CD8-positive, alpha-beta memory T cell (primary cell): ENCODE results near the gene SCAF1. TPM values are rescaled to one million over a fixed set of nuclear protein-coding genes. Genes with fewer than 3 reads are reported as not detected.
"Not testable (repeated sequence)": the region's sequence is repeated elsewhere in the genome, so short reads cannot be mapped to it uniquely, and the experiment has no call there.

Experiments used
- CTCF ChIA-PET: fragments of 350-600 bp; sonication (Branson Sonifier 250); formaldehyde crosslinking; loops from one replicate; lab custom pipeline; 2021; ENCODE audit warnings: antibody characterized with exemption; lab: Charles Lee
- POLR2A ChIA-PET: fragments of 350-600 bp; sonication (Branson Sonifier 250); formaldehyde crosslinking; loops from one replicate; lab custom pipeline; 2021; ENCODE audit warnings: antibody characterized with exemption; lab: Charles Lee
- DNase-seq, 5 donors: peaks; one replicate each; pipeline versions ENCODE4 v3.0.0 to v3.0.0-alpha.2; 2020 to 2022; ENCODE audit warnings: mixed read lengths in 1 of 5
- H3K27ac ChIP-seq: one replicate; pipeline ENCODE4 v1.7.0; 2013; ENCODE audit warnings: low read depth, mild to moderate bottlenecking, low read length, moderate library complexity
- H3K27me3 ChIP-seq: 2 replicates; pipeline ENCODE4 v1.7.0; 2013; ENCODE audit warnings: low read length, mild to moderate bottlenecking; ENCODE audit not compliant: insufficient read depth, poor library complexity, severe bottlenecking
- H3K36me3 ChIP-seq: 2 replicates; pipeline ENCODE4 v1.7.0; 2013; ENCODE audit warnings: mild to moderate bottlenecking, low read length, moderate library complexity; ENCODE audit not compliant: insufficient read depth
- H3K4me1 ChIP-seq: 2 replicates; pipeline ENCODE4 v1.7.0; 2013; ENCODE audit warnings: mild to moderate bottlenecking, low read length, moderate library complexity; ENCODE audit not compliant: insufficient read depth
- H3K4me3 ChIP-seq: 2 replicates; pipeline ENCODE4 v1.7.0; 2013; ENCODE audit warnings: mild to moderate bottlenecking, low read length
- H3K9me3 ChIP-seq: 2 replicates; pipeline ENCODE4 v1.7.0; 2013; ENCODE audit warnings: mild to moderate bottlenecking, low read length
- H3K27ac Mint-ChIP-seq, 8 donors: one replicate each; pipeline ENCODE4 v1.8.0; 2020 to 2021; ENCODE audit warnings: mixed read lengths in 8 of 8, mild to moderate bottlenecking in 6 of 8, inconsistent platforms in 3 of 8, moderate library complexity in 3 of 8
- H3K27me3 Mint-ChIP-seq, 2 donors: one replicate each; pipeline ENCODE4 v1.8.0; 2020 to 2021; ENCODE audit warnings: mixed read lengths in 2 of 2, mild to moderate bottlenecking in 1 of 2, moderate library complexity in 1 of 2
- H3K36me3 Mint-ChIP-seq, 3 donors: one replicate each; pipeline ENCODE4 v1.8.0; 2020 to 2021; ENCODE audit warnings: mixed read lengths in 3 of 3, inconsistent platforms in 1 of 3, mild to moderate bottlenecking in 1 of 3
- H3K4me1 Mint-ChIP-seq, 3 donors: one replicate each; pipeline ENCODE4 v1.8.0; 2020 to 2021; ENCODE audit warnings: mixed read lengths in 3 of 3, inconsistent platforms in 1 of 3, mild to moderate bottlenecking in 1 of 3
- H3K4me3 Mint-ChIP-seq, 7 donors: one replicate each; pipeline ENCODE4 v1.8.0; 2020 to 2021; ENCODE audit warnings: mixed read lengths in 7 of 7, mild to moderate bottlenecking in 6 of 7, moderate library complexity in 4 of 7, inconsistent platforms in 2 of 7
- H3K9me3 Mint-ChIP-seq, 5 donors: one replicate each; pipeline ENCODE4 v1.8.0; 2020 to 2022; ENCODE audit warnings: mixed read lengths in 5 of 5, mild to moderate bottlenecking in 3 of 5, moderate library complexity in 2 of 5, inconsistent platforms in 1 of 5
- polyA plus RNA-seq: library from polyadenylated mRNA; unstranded; fragments of 300-500 nt; fragmentation: Illumina TruSeq; gene quantifications from one replicate; pipeline ENCODE4 v1.2.3, GENCODE V29; 2021
- total RNA-seq, 2 experiments: library from RNA; stranded (reverse); gene quantifications; one replicate each; pipeline ENCODE4 v1.2.3, GENCODE V29; 2021

SCAF1 gene
- total and polyA plus RNA-seq, 3 experiments from 2014 or later: 3.2 to 79.7 (median 79.2) TPM

DNA sequence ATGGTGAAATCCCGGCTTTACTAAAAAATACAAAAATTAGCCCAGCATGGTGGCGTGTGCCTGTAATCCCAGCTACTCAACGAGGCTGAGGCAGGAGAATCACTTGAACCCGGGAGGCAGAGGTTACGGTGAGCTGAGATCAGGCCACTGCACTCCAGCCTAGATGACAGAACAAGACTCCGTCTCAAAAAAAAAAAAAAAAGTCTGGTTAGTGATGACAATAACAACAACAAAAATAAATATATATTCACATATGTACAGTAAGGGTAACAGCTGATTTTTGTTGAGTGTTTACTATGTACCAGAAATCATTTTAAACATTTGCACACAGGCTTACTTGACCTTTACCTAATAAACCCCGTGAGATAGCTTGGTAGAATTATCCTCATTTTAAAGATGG lies 25.1 kb upstream of the SCAF1 start:
- ChIA-PET CTCF (interaction anchor here (1.4 kb wide), 1 partner anchor 23 kb away, joined by 3 read pairs; the partner anchor contains the start of gene RRAS), POLR2A (interaction anchor here (0.7 kb wide), 1 partner anchor 89 kb away, joined by 5 read pairs; no protein-coding TSS in a partner anchor)
- H3K36me3 ChIP-seq: peaks cover 44% of the 10 kb centered on the region
- H3K4me3 ChIP-seq: no peak overlapping the region
- H3K9me3 ChIP-seq: no peaks in the 10 kb centered on the region
- Mint-ChIP-seq H3K9me3 (no peaks in the 10 kb centered on the region), H3K36me3 (peaks cover 7 to 75% (median 8%) of the 10 kb centered on the region in 3 donors), H3K27ac (peak overlapping the region in 1 of 8 donors; percentile 72), H3K4me3 (no peak overlapping the region), H3K27me3 (no peaks in the 10 kb centered on the region), H3K4me1 (peaks cover 12 to 19% (median 16%) of the 10 kb centered on the region in 3 donors)
- H3K4me1 ChIP-seq: no peaks in the 10 kb centered on the region
- DNase-seq: no peak
- no peak overlapping the region for H3K27ac ChIP-seq
- no peaks in the 10 kb centered on the region for H3K27me3 ChIP-seq

DNA sequence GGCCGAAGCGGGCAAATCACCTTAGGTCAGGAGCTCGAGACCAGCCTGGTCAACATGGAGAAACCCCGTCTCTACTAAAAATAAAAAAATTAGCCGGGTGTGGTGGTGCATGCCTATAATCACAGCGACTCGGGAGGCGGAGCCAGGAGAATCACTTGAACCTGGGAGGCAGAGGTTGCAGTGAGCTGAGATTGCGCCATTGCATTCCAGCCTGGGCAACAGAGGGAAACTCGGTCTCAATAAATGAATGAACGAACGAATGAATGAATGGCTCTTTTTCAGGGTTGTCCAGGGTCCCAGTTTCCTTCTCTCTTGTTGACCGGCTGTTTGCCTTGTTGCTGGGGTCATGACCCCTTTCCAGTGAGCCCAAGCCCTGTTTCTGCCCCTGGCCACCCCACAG lies 24.1 kb upstream of the SCAF1 start:
- H3K4me1 ChIP-seq, H3K4me3 Mint-ChIP-seq, H3K27ac Mint-ChIP-seq, H3K9me3 Mint-ChIP-seq, H3K9me3 ChIP-seq, H3K27me3 ChIP-seq, H3K4me3 ChIP-seq, DNase-seq, H3K27me3 Mint-ChIP-seq, POLR2A ChIA-PET, H3K27ac ChIP-seq: not testable (repeated sequence)
- CTCF ChIA-PET: interaction anchor here (1.2 kb wide), 1 partner anchor 15 kb away, joined by 3 read pairs; no protein-coding TSS in a partner anchor
- Mint-ChIP-seq H3K36me3 (peaks cover 7 to 76% (median 9%) of the 10 kb centered on the region in 3 donors), H3K4me1 (peaks cover 12 to 13% (median 13%) of the 10 kb centered on the region in 3 donors)
- H3K36me3 ChIP-seq: peaks cover 48% of the 10 kb centered on the region

- Mint-ChIP-seq H3K27ac (peak overlapping the region in 2 of 8 donors; percentile 26 to 68), H3K4me3 (no peak overlapping the region), H3K36me3 (peaks cover 0 to 62% (median 7%) of the 10 kb centered on the region in 3 donors), H3K9me3 (no peaks in the 10 kb centered on the region), H3K4me1 (no peaks in the 10 kb centered on the region), H3K27me3 (no peaks in the 10 kb centered on the region)
- no peaks in the 10 kb centered on the region for H3K9me3 ChIP-seq
- H3K4me3 ChIP-seq: no peak overlapping the region
- DNase-seq: no peak
- no peaks in the 10 kb centered on the region for H3K4me1 ChIP-seq
- H3K36me3 ChIP-seq: peaks cover 12% of the 10 kb centered on the region
- ChIA-PET CTCF (interaction anchor here (1.0 to 1.1 kb wide), 2 partner anchors 9 to 15 kb away, joined by 3 read pairs; partner anchors contain the start of gene RRAS), POLR2A (interaction anchor here (0.6 kb wide), 2 partner anchors 13 to 240 kb away, joined by 7 to 10 read pairs; no protein-coding TSS in a partner anchor)
- no peaks in the 10 kb centered on the region for H3K27me3 ChIP-seq
- no peak overlapping the region for H3K27ac ChIP-seq
Observed at GRCh38 chr19:49624967-49625910, 16.8 kb upstream of the SCAF1 start.

DNA sequence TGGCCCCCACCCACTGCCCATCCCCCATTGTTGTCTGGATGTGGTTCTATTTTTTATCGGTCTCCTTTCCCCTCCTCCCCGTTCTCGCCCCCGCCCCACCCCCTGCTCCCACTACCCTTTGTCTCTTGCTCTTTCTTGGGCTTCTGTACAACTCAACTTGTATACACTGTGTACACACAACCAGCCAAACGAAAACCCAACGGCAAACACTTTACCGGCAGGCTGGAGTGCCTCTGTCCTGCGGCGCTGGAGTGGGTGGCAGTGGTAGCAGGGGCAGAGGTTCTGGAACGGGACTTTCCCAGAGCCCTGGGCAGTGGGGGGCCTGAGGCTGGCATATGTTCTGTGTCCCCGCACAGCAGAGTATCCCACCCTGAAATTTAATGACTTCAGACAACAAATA lies 15.8 kb upstream of the SCAF1 start:
- no peaks in the 10 kb centered on the region for H3K9me3 Mint-ChIP-seq
- peaks cover 0 to 5% (median 0%) of the 10 kb centered on the region in 3 donors for H3K4me1 Mint-ChIP-seq
- peaks cover 0 to 59% (median 7%) of the 10 kb centered on the region in 3 donors for H3K36me3 Mint-ChIP-seq
- ChIA-PET POLR2A (interaction anchor here (0.7 kb wide), 1 partner anchor 119 kb away, joined by 4 read pairs; no protein-coding TSS in a partner anchor), CTCF (no interaction called here)
- Histone ChIP-seq H3K27ac (no peak overlapping the region), H3K9me3 (no peaks in the 10 kb centered on the region), H3K36me3 (peaks cover 9% of the 10 kb centered on the region), H3K4me1 (no peaks in the 10 kb centered on the region), H3K4me3 (no peak overlapping the region), H3K27me3 (no peaks in the 10 kb centered on the region)
- DNase-seq: no peak
- H3K4me3 Mint-ChIP-seq: no peak overlapping the region
- H3K27me3 Mint-ChIP-seq: no peaks in the 10 kb centered on the region
- no peak overlapping the region for H3K27ac Mint-ChIP-seq

DNA sequence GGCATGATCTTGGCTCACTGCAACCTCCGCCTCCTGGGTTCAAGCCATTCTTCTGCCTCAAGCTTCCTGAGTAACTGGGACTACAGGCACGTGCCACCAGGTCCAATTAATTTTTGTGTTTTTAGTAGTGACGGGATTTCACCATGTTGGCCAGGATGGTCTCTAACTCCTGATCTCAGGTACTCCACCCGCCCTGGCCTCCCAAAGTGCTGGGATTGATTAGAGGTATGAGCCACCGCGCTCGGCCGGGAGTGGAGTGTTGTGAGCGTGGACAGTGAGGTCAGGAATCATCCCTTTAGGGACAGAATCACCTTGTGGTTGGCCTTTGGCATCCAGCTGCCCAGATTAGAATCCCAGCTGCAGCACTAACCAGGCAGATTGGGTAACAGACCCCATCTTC lies 12.3 kb upstream of the SCAF1 start:
- Histone ChIP-seq H3K27ac (no peak overlapping the region), H3K36me3 (no peaks in the 10 kb centered on the region), H3K27me3 (no peaks in the 10 kb centered on the region), H3K4me3 (no peak overlapping the region), H3K9me3 (no peaks in the 10 kb centered on the region), H3K4me1 (no peaks in the 10 kb centered on the region)
- ChIA-PET CTCF (no interaction called here), POLR2A (interaction anchor here (1.0 kb wide), 1 partner anchor 20 kb away, joined by 4 read pairs; no protein-coding TSS in a partner anchor)
- Mint-ChIP-seq H3K36me3 (peaks cover 0 to 34% (median 3%) of the 10 kb centered on the region in 3 donors), H3K27ac (peak overlapping the region in 1 of 8 donors; percentile 78), H3K4me3 (no peak overlapping the region), H3K27me3 (no peaks in the 10 kb centered on the region), H3K4me1 (peaks cover 0 to 5% (median 3%) of the 10 kb centered on the region in 3 donors), H3K9me3 (no peaks in the 10 kb centered on the region)
- DNase-seq: no peak

- Mint-ChIP-seq H3K4me1 (peaks cover 0 to 5% (median 3%) of the 10 kb centered on the region in 3 donors), H3K9me3 (no peaks in the 10 kb centered on the region), H3K4me3 (no peak overlapping the region), H3K27me3 (no peaks in the 10 kb centered on the region), H3K27ac (peak overlapping the region in 4 of 8 donors; percentile 17 to 35 (median 32)), H3K36me3 (peaks cover 0 to 26% (median 3%) of the 10 kb centered on the region in 3 donors)
- ChIA-PET POLR2A (interaction anchor here (0.6 to 1.2 kb wide), 3 partner anchors 9 to 136 kb away, joined by 4 to 6 read pairs (median 4); partner anchors contain the start of genes AP2A1 and RRAS), CTCF (interaction anchor here (0.7 kb wide), 1 partner anchor 168 kb away, joined by 3 read pairs; no protein-coding TSS in a partner anchor)
- H3K9me3 ChIP-seq: no peaks in the 10 kb centered on the region
- no peaks in the 10 kb centered on the region for H3K36me3 ChIP-seq
- no peak overlapping the region for H3K27ac ChIP-seq
- no peak overlapping the region for H3K4me3 ChIP-seq
- H3K4me1 ChIP-seq: no peaks in the 10 kb centered on the region
- no peak for DNase-seq
- no peaks in the 10 kb centered on the region for H3K27me3 ChIP-seq
Observed at GRCh38 chr19:49631014-49631588, 10.9 kb upstream of the SCAF1 start.

DNA sequence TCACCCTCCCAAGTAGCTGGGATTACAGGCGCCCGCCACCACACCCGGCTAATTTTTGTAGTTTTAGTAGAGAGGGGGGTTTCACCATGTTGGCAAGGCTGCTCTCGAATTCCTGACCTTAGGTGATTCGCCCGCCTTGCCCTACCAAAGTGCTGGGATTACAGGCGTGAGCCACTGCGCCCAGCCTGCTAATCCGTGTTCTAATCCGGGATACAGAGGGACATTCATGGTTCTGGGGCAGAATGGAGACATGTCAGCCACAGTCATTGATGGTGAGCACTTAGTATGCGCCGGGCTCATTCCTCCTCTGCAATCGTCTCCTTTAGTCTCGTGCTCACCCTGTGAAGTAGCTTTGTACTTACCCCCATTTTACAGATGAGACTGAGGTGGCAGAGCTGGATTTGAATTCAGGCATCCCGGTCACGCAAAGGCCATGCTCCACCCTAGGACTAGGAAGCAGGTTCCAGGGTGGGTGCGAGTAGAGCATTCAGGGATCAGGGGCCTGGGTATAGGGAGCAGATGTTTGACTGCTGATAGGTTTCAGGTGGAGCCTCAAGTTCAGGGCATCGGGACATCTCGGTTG lies 10.3 kb upstream of the SCAF1 start:
- peaks cover 0 to 5% (median 3%) of the 10 kb centered on the region in 3 donors for H3K4me1 Mint-ChIP-seq
- H3K36me3 Mint-ChIP-seq: peaks cover 0 to 20% (median 3%) of the 10 kb centered on the region in 3 donors
- Histone ChIP-seq H3K36me3 (no peaks in the 10 kb centered on the region), H3K4me3 (no peak overlapping the region), H3K27ac (no peak overlapping the region), H3K9me3 (no peaks in the 10 kb centered on the region), H3K4me1 (no peaks in the 10 kb centered on the region), H3K27me3 (no peaks in the 10 kb centered on the region)
- DNase-seq: no peak
- no peaks in the 10 kb centered on the region for H3K27me3 Mint-ChIP-seq
- H3K9me3 Mint-ChIP-seq: no peaks in the 10 kb centered on the region
- ChIA-PET POLR2A (no interaction called here), CTCF (no interaction called here)
- peak overlapping the region in 2 of 8 donors; percentile 38 to 89 for H3K27ac Mint-ChIP-seq
- H3K4me3 Mint-ChIP-seq: no peak overlapping the region
